ENCODE data around the gene FKBP4. TPM values are rescaled to one million over a fixed set of nuclear protein-coding genes. Genes with fewer than 3 reads are reported as not detected.
A peak's percentile ranks its signal among the peaks of the same experiment; 100 is the strongest.

The FKBP4 gene
- total RNA-seq, 4 donors from 2014 or later = 29.1 to 51.0 (median 38.8) TPM

DNA sequence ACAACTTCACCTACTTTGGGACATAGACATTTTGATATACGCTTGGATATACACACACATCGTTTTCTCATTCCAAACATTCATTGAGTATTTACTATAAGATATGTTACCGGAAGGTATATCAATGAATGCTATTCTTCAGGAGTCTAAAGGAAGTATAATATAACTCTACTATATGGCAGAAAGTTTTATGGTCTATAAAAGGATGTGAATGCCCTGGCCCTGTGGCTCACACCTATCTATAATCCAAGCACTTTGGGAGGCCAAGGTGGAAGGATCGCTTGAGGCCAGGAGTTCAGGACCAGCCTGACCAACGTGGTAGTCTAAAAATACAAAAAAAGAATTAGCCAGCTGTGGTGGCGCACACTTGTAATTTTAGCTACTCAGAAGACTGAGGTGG, 34.5 kb downstream of the FKBP4 start:
- 90% methylated on average over 6 of the region's 6 CpGs for WGBS, 2 donors
- Histone ChIP-seq H3K27ac (no peak overlapping the region), H3K4me3 (no peak overlapping the region), H3K9me3 (no peaks in the 10 kb centered on the region), H3K4me1 (peaks cover 0 to 32% (median 6%) of the 10 kb centered on the region in 4 donors), H3K27me3 (no peaks in the 10 kb centered on the region), H3K36me3 (peaks cover 2 to 80% (median 7%) of the 10 kb centered on the region in 3 donors)
- DNase-seq (ENCODE audit: low spot score in 2 of 2) = no peak
- no peak for TF ChIP-seq POLR2A (IDR thresholded peaks at IDR 0.05)
- TF ChIP-seq, protein P1, sequence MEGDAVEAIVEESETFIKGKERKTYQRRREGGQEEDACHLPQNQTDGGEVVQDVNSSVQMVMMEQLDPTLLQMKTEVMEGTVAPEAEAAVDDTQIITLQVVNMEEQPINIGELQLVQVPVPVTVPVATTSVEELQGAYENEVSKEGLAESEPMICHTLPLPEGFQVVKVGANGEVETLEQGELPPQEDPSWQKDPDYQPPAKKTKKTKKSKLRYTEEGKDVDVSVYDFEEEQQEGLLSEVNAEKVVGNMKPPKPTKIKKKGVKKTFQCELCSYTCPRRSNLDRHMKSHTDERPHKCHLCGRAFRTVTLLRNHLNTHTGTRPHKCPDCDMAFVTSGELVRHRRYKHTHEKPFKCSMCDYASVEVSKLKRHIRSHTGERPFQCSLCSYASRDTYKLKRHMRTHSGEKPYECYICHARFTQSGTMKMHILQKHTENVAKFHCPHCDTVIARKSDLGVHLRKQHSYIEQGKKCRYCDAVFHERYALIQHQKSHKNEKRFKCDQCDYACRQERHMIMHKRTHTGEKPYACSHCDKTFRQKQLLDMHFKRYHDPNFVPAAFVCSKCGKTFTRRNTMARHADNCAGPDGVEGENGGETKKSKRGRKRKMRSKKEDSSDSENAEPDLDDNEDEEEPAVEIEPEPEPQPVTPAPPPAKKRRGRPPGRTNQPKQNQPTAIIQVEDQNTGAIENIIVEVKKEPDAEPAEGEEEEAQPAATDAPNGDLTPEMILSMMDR (IDR thresholded peaks at IDR 0.05) = no peak
- no peak for TF ChIP-seq EP300 (IDR thresholded peaks at IDR 0.05)

DNA sequence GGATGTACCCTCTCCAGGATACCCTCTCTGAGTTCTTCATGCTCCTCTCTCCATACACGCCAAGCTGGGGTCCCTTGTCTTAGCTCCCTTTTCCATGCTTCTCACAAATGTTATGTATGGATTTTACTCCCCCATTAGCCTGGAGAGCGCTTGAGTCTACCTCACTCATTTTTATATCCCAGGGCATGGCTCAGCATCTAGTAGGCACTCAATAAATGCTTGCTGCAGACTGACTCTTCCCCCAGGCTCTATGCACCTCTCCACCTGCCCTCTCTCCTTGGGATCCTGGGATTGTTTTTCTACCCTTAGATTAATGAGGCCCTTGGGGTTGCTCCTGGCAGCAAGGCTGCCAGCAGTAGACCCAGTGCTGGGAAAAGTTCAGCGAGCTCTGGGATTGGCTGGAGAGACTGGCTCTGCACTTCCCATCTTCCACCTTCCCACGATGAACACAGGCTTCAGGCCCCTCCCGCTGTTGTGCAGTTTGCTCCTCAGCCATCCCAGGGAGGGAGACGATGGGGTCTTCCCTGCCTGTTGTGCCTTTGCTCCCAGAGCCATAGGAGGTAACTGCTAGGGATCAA, 37.9 kb downstream of the FKBP4 start:
- Histone ChIP-seq H3K36me3 (peaks cover 2 to 47% (median 3%) of the 10 kb centered on the region in 3 donors), H3K4me3 (peak overlapping the region in 1 of 4 donors; percentile 49), H3K27ac (peak overlapping the region; percentile 37 to 87 (median 80)), H3K4me1 (peaks cover 0 to 38% (median 11%) of the 10 kb centered on the region in 4 donors), H3K9me3 (no peaks in the 10 kb centered on the region), H3K27me3 (no peaks in the 10 kb centered on the region)
- no peak for DNase-seq (ENCODE audit: low spot score in 2 of 2)
- 45 to 54% methylated on average over 6 of the region's 6 CpGs for WGBS, 2 donors
- no peak for TF ChIP-seq POLR2A (IDR thresholded peaks at IDR 0.05)
- TF ChIP-seq EP300 (IDR thresholded peaks at IDR 0.05) = no peak
- TF ChIP-seq, protein P1 (IDR thresholded peaks at IDR 0.05) = no peak

GRCh38 chr12:2833327-2833726, 38.6 kb downstream of the FKBP4 start:
- Histone ChIP-seq H3K27me3 (no peaks in the 10 kb centered on the region), H3K9me3 (no peaks in the 10 kb centered on the region), H3K4me1 (peaks cover 0 to 38% (median 11%) of the 10 kb centered on the region in 4 donors), H3K27ac (peak overlapping the region; percentile 37 to 87 (median 80)), H3K36me3 (peaks cover 0 to 40% (median 0%) of the 10 kb centered on the region in 3 donors), H3K4me3 (peak overlapping the region in 1 of 4 donors; percentile 49)
- TF ChIP-seq POLR2A (IDR thresholded peaks at IDR 0.05) (no peak), EP300 (IDR thresholded peaks at IDR 0.05) (no peak)
- TF ChIP-seq, protein P1 (IDR thresholded peaks at IDR 0.05) = no peak
- DNase-seq (ENCODE audit: low spot score in 2 of 2) = no peak
- 35 to 36% methylated on average over 5 of the region's 5 CpGs for WGBS, 2 donors

GRCh38 chr12:2833810-2834209, 39.0 kb downstream of the FKBP4 start:
- Histone ChIP-seq H3K36me3 (peaks cover 0 to 35% (median 0%) of the 10 kb centered on the region in 3 donors), H3K9me3 (no peaks in the 10 kb centered on the region), H3K27ac (peak overlapping the region; percentile 69 to 87 (median 80)), H3K4me1 (peaks cover 0 to 43% (median 11%) of the 10 kb centered on the region in 4 donors), H3K27me3 (no peaks in the 10 kb centered on the region), H3K4me3 (peak overlapping the region; percentile 29 to 49 (median 36))
- peak; percentile 20 to 43 for TF ChIP-seq POLR2A (IDR thresholded peaks at IDR 0.05)
- TF ChIP-seq, protein P1 (IDR thresholded peaks at IDR 0.05) = no peak
- peak in 1 of 2 donors; percentile 64 for TF ChIP-seq EP300 (IDR thresholded peaks at IDR 0.05)
- 20 to 24% methylated on average over 7 to 9 of the region's 9 CpGs for WGBS, 2 donors
- DNase-seq (ENCODE audit: low spot score in 2 of 2) = no peak
